IMR-90 (cell line): Measurements from ENCODE around the gene SLC26A4. TPM values are rescaled to one million over a fixed set of nuclear protein-coding genes. Genes with fewer than 3 reads are reported as not detected.
A peak's percentile ranks its signal among the peaks of the same experiment; 100 is the strongest.

ENCODE experiments used
- ATAC-seq: fragments of 200-7000 bp; cut with Tn5 transposase; 2 replicates; pipeline ENCODE4 v1.9.1; 2020; ENCODE audit warnings: low read depth, mild to moderate bottlenecking, moderate library complexity
- BruUV-seq: library from RNA; stranded (reverse); fragments of 400-500 nt; replicated peaks from 2 replicates; lab custom pipeline; 2021; lab: Mats Ljungman, UMichigan
- CTCF ChIA-PET: fragments of 300-600 bp; formaldehyde crosslinking; extraction: SDS; loops from one replicate; lab custom pipeline; 2021; ENCODE audit warnings: antibody characterized with exemption; lab: Yijun Ruan, JAX
- POLR2A ChIA-PET: fragments of 300-600 bp; sonication (Branson Sonifier 250); formaldehyde crosslinking; loops from one replicate; lab custom pipeline; 2022; ENCODE audit warnings: antibody characterized with exemption; ENCODE audit not compliant: unreplicated experiment; lab: Charles Lee
- DNase-seq: peaks from one replicate; pipeline ENCODE4 v3.0.0; 2013
- H2AFZ ChIP-seq: replicated peaks from 2 replicates; pipeline ENCODE3; 2013; ENCODE audit warnings: low read length, mild to moderate bottlenecking; ENCODE audit not compliant: poor library complexity
- H2AK5ac ChIP-seq: 2 replicates; pipeline ENCODE4 v1.6.1; 2013; ENCODE audit warnings: low read depth, low read length, inconsistent platforms
- H2AK9ac ChIP-seq: replicated peaks from 2 replicates; pipeline ENCODE3; 2013; ENCODE audit warnings: mild to moderate bottlenecking, low read depth, low read length, moderate library complexity; ENCODE audit not compliant: poor library complexity
- H2BK120ac ChIP-seq: 2 replicates; pipeline ENCODE4 v1.6.1; 2013; ENCODE audit warnings: low read depth, low read length, inconsistent platforms
- H2BK15ac ChIP-seq: 3 replicates; pipeline ENCODE4 v1.6.1; 2013; ENCODE audit warnings: low read depth, low read length, inconsistent platforms
- H2BK20ac ChIP-seq: 2 replicates; pipeline ENCODE4 v1.6.1; 2013; ENCODE audit warnings: low read depth, mild to moderate bottlenecking, inconsistent platforms, low read length, moderate library complexity
- H2BK5ac ChIP-seq: 2 replicates; pipeline ENCODE4 v1.6.1; 2013; ENCODE audit warnings: mild to moderate bottlenecking, low read depth, low read length, inconsistent platforms; ENCODE audit not compliant: poor library complexity, severe bottlenecking
- H3K14ac ChIP-seq: replicated peaks from 2 replicates; pipeline ENCODE4 v1.6.1; 2013; ENCODE audit warnings: low read depth, low read length, inconsistent platforms
- H3K18ac ChIP-seq: 2 replicates; pipeline ENCODE4 v1.6.1; 2013; ENCODE audit warnings: low read depth, low read length, control low read depth
- H3K23ac ChIP-seq: 2 replicates; pipeline ENCODE4 v1.6.1; 2013; ENCODE audit warnings: low read depth, low read length, inconsistent platforms
- H3K27ac ChIP-seq: 2 replicates; pipeline ENCODE4 v1.5.1; 2013; ENCODE audit warnings: mild to moderate bottlenecking, control low read depth, low read length; ENCODE audit not compliant: insufficient read depth
- H3K27me3 ChIP-seq: 2 replicates; pipeline ENCODE4 v1.6.1; 2013; ENCODE audit warnings: low read length; ENCODE audit not compliant: control insufficient read depth, insufficient read depth
- H3K36me3 ChIP-seq: 2 replicates; pipeline ENCODE4 v1.6.1; 2013; ENCODE audit warnings: low read length, mixed read lengths; ENCODE audit not compliant: control insufficient read depth, insufficient read depth
- H3K4ac ChIP-seq: 2 replicates; pipeline ENCODE4 v1.6.1; 2013; ENCODE audit warnings: low read depth, low read length, inconsistent platforms
- H3K4me1 ChIP-seq: 2 replicates; pipeline ENCODE4 v1.6.1; 2013; ENCODE audit warnings: low read length, mixed read lengths; ENCODE audit not compliant: control insufficient read depth, insufficient read depth
- H3K4me2 ChIP-seq: 2 replicates; pipeline ENCODE4 v1.6.1; 2013; ENCODE audit warnings: low read depth, mild to moderate bottlenecking, control low read depth, low read length, moderate library complexity
- H3K4me3 ChIP-seq: 2 replicates; pipeline ENCODE4 v1.5.1; 2013; ENCODE audit warnings: low read depth, mild to moderate bottlenecking, control low read depth, low read length, moderate library complexity; ENCODE audit not compliant: insufficient read depth
- H3K56ac ChIP-seq: 2 replicates; pipeline ENCODE4 v1.6.1; 2013; ENCODE audit warnings: low read length, inconsistent platforms; ENCODE audit not compliant: insufficient read depth; ENCODE audit errors: extremely low read depth
- H3K79me1 ChIP-seq, 2 experiments: 2 replicates each; pipeline ENCODE4 v1.6.1; 2013; ENCODE audit warnings: low read length in 2 of 2, inconsistent platforms in 1 of 2, low read depth in 1 of 2
- H3K9ac ChIP-seq: 2 replicates; pipeline ENCODE4 v1.6.1; 2013; ENCODE audit warnings: low read depth, low read length, control low read depth
- H3K9me1 ChIP-seq: 2 replicates; pipeline ENCODE4 v1.6.1; 2013; ENCODE audit warnings: low read length, inconsistent platforms; ENCODE audit not compliant: insufficient read depth
- H3K9me3 ChIP-seq: 2 replicates; pipeline ENCODE4 v1.6.1; 2013; ENCODE audit warnings: low read length; ENCODE audit not compliant: control insufficient read depth, insufficient read depth
- H4K20me1 ChIP-seq: 2 replicates; pipeline ENCODE4 v1.6.1; 2013; ENCODE audit warnings: low read length, inconsistent platforms; ENCODE audit not compliant: insufficient read depth
- H4K5ac ChIP-seq: 2 replicates; pipeline ENCODE4 v1.6.1; 2013; ENCODE audit warnings: mild to moderate bottlenecking, low read depth, low read length, control low read depth
- H4K8ac ChIP-seq, 2 experiments: 2 replicates each; pipeline ENCODE4 v1.6.1; 2013; ENCODE audit warnings: low read depth in 2 of 2, low read length in 2 of 2, control low read depth in 1 of 2, inconsistent platforms in 1 of 2
- H4K91ac ChIP-seq: 2 replicates; pipeline ENCODE4 v1.6.1; 2013; ENCODE audit warnings: low read depth, low read length, inconsistent platforms; ENCODE audit not compliant: insufficient read depth
- BHLHE40 ChIP-seq: fragments of 150-350 bp; IDR thresholded peaks from 2 replicates; pipeline ENCODE4 v1.6.1; 2016; ENCODE audit warnings: mild to moderate bottlenecking, low read depth, low read length
- CEBPB ChIP-seq: IDR thresholded peaks from 2 replicates; pipeline ENCODE4 v1.6.1; 2012; ENCODE audit warnings: low read depth, low read length, improper control_type of control experiment
- CHD1 ChIP-seq: IDR thresholded peaks from 2 replicates; pipeline ENCODE4 v1.6.1; 2012; ENCODE audit warnings: low read depth, low read length, improper control_type of control experiment
- FOS ChIP-seq: fragments of 150-350 bp; IDR thresholded peaks from 2 replicates; pipeline ENCODE4 v1.6.1; 2016; ENCODE audit warnings: low read depth, low read length
- MAFK ChIP-seq: IDR thresholded peaks from 2 replicates; pipeline ENCODE4 v1.6.1; 2012; ENCODE audit warnings: low read depth, low read length, improper control_type of control experiment
- MAZ ChIP-seq: IDR thresholded peaks from 2 replicates; pipeline ENCODE4 v1.6.1; 2012; ENCODE audit warnings: low read depth, mild to moderate bottlenecking, low read length, improper control_type of control experiment, moderate library complexity, borderline replicate concordance
- MXI1 ChIP-seq: IDR thresholded peaks from 2 replicates; pipeline ENCODE4 v1.6.1; 2012; ENCODE audit warnings: low read depth, mild to moderate bottlenecking, low read length, moderate library complexity, borderline replicate concordance
- NFE2L2 ChIP-seq: fragments of 150-350 bp; IDR thresholded peaks from 2 replicates; pipeline ENCODE4 v1.6.1; 2016; ENCODE audit warnings: low read depth, mild to moderate bottlenecking, low read length
- POLR2A ChIP-seq: IDR thresholded peaks from 2 replicates; pipeline ENCODE4 v1.6.1; 2012; ENCODE audit warnings: mild to moderate bottlenecking, low read depth, low read length
- RAD21 ChIP-seq: IDR thresholded peaks from 2 replicates; pipeline ENCODE4 v1.6.1; 2012; ENCODE audit warnings: low read length, improper control_type of control experiment
- RCOR1 ChIP-seq: IDR thresholded peaks from 2 replicates; pipeline ENCODE4 v1.6.1; 2012; ENCODE audit warnings: mild to moderate bottlenecking, low read length, improper control_type of control experiment; ENCODE audit not compliant: insufficient replicate concordance
- RFX5 ChIP-seq: IDR thresholded peaks from 2 replicates; pipeline ENCODE4 v1.8.0; 2012; ENCODE audit warnings: low read depth, mild to moderate bottlenecking, low read length, moderate library complexity
- SMC3 ChIP-seq: fragments of 150-350 bp; IDR thresholded peaks from 2 replicates; pipeline ENCODE4 v1.6.1; 2016; ENCODE audit warnings: low read depth, mild to moderate bottlenecking, antibody characterized with exemption, low read length, moderate library complexity
- WGBS, 2 experiments: methylation state at CpG; one replicate each; pipeline versions ENCODE4 v1.1.5 to v1.1.7; 2013; ENCODE audit warnings: missing lambda C conversion rate in 2 of 2; ENCODE audit not compliant: insufficient read length in 1 of 2; ENCODE audit errors: extremely low coverage in 2 of 2; 5-methylcytosine and 5-hydroxymethylcytosine counted together
- dilution Hi-C: fragments of 300-500 bp; cut with HindIII; formaldehyde crosslinking; loops from one replicate; pipeline ENCODE4 v1.14.3; 2018; ENCODE audit warnings: low sequenced_read_pairs; ENCODE audit not compliant: unreplicated experiment
- in situ Hi-C: fragments of 300-500 bp; cut with MboI; formaldehyde crosslinking; loops from 3 replicates; pipeline ENCODE4 v1.14.3; 2019; ENCODE audit warnings: low sequenced_read_pairs, inconsistent platforms, mixed read lengths
- intact Hi-C: fragments of 100-400 bp; cut with micrococcal nuclease; formaldehyde crosslinking; loops from 2 replicates; pipeline ENCODE4 v1.10.0; 2022
- polyA plus RNA-seq, 3 experiments: library from polyadenylated mRNA; depleted of rRNA; stranded (reverse); fragments of >200 nt; gene quantifications; 2 replicates each; pipeline ENCODE4 v1.2.3, GENCODE V29; 2012; ENCODE audit warnings: low replicate concordance in 1 of 3
- total RNA-seq: library from RNA; depleted of rRNA; stranded (reverse); fragments of >200 nt; gene quantifications from 2 replicates; pipeline ENCODE4 v1.2.3, GENCODE V29; 2012
- TF ChIP-seq, protein P1 (sequence below): conservative IDR thresholded peaks from 2 replicates; pipeline ENCODE4 v1.5.1; 2012; ENCODE audit warnings: mild to moderate bottlenecking, low read depth, low read length, improper control_type of control experiment
- TF ChIP-seq, protein P2 (sequence below): fragments of 150-350 bp; IDR thresholded peaks from 2 replicates; pipeline ENCODE4 v1.6.1; 2016; ENCODE audit warnings: low read depth, mild to moderate bottlenecking, low read length, moderate library complexity, borderline replicate concordance
- TF ChIP-seq, protein P3 (sequence below): fragments of 150-350 bp; IDR thresholded peaks from 2 replicates; pipeline ENCODE4 v1.6.1; 2017; ENCODE audit warnings: mild to moderate bottlenecking, antibody characterized with exemption, low read length, low read depth

Gene SLC26A4
- total and polyA plus RNA-seq, 2 of the 4 experiments (the other 2 are of a cell fraction): 0.09 to 1.1 TPM

DNA sequence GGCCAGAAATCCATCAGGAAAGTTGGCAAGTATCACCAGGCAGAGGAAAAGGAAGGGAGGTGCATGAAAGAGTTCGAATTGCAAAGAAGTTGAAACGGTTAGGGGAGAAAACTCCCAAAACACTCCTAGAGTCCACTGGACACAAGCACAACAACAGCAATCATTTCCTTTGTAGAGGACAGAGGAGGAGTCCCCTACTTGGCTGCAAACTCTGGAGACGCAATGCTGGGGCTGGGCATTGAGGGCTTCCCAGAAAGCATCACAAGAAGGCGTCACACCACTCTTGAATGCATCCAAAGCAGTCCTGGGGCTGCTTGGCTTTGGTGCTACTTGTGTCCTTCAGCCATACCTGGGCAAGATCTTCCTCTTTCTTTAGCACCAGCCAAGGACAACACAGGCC lies 18.1 kb upstream of the SLC26A4 start:
- dilution Hi-C loops (no loop called here), in situ Hi-C loops (no loop called here), intact Hi-C loops (no loop called here)
- Histone ChIP-seq H4K5ac (no peak overlapping the region), H2AK5ac (peak overlapping the region; percentile 61; the same call in 1 of the 2 replicates), H3K23ac (no peak overlapping the region), H3K27me3 (no peaks in the 10 kb centered on the region), H3K79me1 (no peaks in the 10 kb centered on the region), H4K20me1 (no peaks in the 10 kb centered on the region), H3K36me3 (no peaks in the 10 kb centered on the region), H3K56ac (no peak overlapping the region), H3K4me2 (no peak overlapping the region), H2BK120ac (peak overlapping the region; percentile 4; the same call in 1 of the 2 replicates), H3K27ac (no peak overlapping the region), H4K91ac (0 out of 2 replicates have a peak overlapping the region, but pooled peaks have one; percentile 4), H2BK20ac (no peak overlapping the region; the same call in 1 of the 2 replicates), H3K9me1 (0 out of 2 replicates have a peak, but pooled peaks cover 3% of the 10 kb centered on the region), H3K14ac (no peak overlapping the region), H2BK5ac (no peak overlapping the region), H3K9ac (no peak overlapping the region), H3K9me3 (no peaks in the 10 kb centered on the region), H3K4me1 (no peaks in the 10 kb centered on the region; the same call in 1 of the 2 replicates), H3K4me3 (no peak overlapping the region), H2AK9ac (no peak overlapping the region), H3K4ac (0 out of 2 replicates have a peak overlapping the region, but pooled peaks have one; percentile 24), H2BK15ac (no peak overlapping the region), H4K8ac (no peak overlapping the region), H2AFZ (peak overlapping the region; percentile 35), H3K18ac (no peak overlapping the region)
- ATAC-seq: no peak
- 86% methylated on average over 1 of the region's 4 CpGs; no CpG with 5 or more reads in 1 of the 2 experiments for WGBS, 2 experiments
- CTCF ChIA-PET: interaction anchor here (1.1 kb wide), 1 partner anchor 18 kb away, joined by 4 read pairs; the partner anchor contains the start of gene SLC26A4
- no peak for DNase-seq
- no TSS peak for BruUV-seq
- no peak for TF ChIP-seq RFX5
- TF ChIP-seq CEBPB: no peak
- no peak for TF ChIP-seq RAD21
- TF ChIP-seq POLR2A: no peak
- TF ChIP-seq MAFK: no peak
- TF ChIP-seq, protein P1, sequence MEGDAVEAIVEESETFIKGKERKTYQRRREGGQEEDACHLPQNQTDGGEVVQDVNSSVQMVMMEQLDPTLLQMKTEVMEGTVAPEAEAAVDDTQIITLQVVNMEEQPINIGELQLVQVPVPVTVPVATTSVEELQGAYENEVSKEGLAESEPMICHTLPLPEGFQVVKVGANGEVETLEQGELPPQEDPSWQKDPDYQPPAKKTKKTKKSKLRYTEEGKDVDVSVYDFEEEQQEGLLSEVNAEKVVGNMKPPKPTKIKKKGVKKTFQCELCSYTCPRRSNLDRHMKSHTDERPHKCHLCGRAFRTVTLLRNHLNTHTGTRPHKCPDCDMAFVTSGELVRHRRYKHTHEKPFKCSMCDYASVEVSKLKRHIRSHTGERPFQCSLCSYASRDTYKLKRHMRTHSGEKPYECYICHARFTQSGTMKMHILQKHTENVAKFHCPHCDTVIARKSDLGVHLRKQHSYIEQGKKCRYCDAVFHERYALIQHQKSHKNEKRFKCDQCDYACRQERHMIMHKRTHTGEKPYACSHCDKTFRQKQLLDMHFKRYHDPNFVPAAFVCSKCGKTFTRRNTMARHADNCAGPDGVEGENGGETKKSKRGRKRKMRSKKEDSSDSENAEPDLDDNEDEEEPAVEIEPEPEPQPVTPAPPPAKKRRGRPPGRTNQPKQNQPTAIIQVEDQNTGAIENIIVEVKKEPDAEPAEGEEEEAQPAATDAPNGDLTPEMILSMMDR: no peak
- no peak for TF ChIP-seq NFE2L2
- TF ChIP-seq SMC3: no peak
- TF ChIP-seq FOS: no peak
- TF ChIP-seq, protein P2, sequence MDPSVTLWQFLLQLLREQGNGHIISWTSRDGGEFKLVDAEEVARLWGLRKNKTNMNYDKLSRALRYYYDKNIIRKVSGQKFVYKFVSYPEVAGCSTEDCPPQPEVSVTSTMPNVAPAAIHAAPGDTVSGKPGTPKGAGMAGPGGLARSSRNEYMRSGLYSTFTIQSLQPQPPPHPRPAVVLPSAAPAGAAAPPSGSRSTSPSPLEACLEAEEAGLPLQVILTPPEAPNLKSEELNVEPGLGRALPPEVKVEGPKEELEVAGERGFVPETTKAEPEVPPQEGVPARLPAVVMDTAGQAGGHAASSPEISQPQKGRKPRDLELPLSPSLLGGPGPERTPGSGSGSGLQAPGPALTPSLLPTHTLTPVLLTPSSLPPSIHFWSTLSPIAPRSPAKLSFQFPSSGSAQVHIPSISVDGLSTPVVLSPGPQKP: no peak
- TF ChIP-seq, protein P3, sequence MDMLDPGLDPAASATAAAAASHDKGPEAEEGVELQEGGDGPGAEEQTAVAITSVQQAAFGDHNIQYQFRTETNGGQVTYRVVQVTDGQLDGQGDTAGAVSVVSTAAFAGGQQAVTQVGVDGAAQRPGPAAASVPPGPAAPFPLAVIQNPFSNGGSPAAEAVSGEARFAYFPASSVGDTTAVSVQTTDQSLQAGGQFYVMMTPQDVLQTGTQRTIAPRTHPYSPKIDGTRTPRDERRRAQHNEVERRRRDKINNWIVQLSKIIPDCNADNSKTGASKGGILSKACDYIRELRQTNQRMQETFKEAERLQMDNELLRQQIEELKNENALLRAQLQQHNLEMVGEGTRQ: no peak
- no peak for TF ChIP-seq BHLHE40
- no peak for TF ChIP-seq MXI1
- no peak for TF ChIP-seq RCOR1
- no peak for TF ChIP-seq CHD1
- no peak for TF ChIP-seq MAZ
- POLR2A ChIA-PET: no interaction called here
